ENCODE measurements around the gene MARCHF3. TPM values are rescaled to one million over a fixed set of nuclear protein-coding genes. Genes with fewer than 3 reads are reported as not detected.

Gene MARCHF3
- total RNA-seq, 1 experiment from 2014 or later, result 0.61 TPM

GRCh38 chr5:127009784-127010183 is 20.6 kb downstream of the MARCHF3 start:
- Histone ChIP-seq H3K4me1 (no peaks in the 10 kb centered on the region), H3K36me3 (ENCODE audit: control insufficient read depth, insufficient read depth, low read length) (no peaks in the 10 kb centered on the region), H3K27me3 (replicated peaks; ENCODE audit: control insufficient read depth, insufficient read depth, low read length) (no peaks in the 10 kb centered on the region), H3K4me3 (ENCODE audit: low read depth, low read length) (no peak overlapping the region), H3K9me3 (no peaks in the 10 kb centered on the region; the same call in 1 of the 2 replicates)
- CTCF ChIA-PET, result no interaction called here
- BruUV-seq (replicated peaks), result no TSS peak
- TF ChIP-seq CTCF (IDR thresholded peaks at IDR 0.05; ENCODE audit: insufficient read depth in 1 of 2, low read depth in 1 of 2, low read length in 1 of 2, severe bottlenecking in 1 of 2, unreplicated experiment in 1 of 2), result no peak
- Mint-ChIP-seq H3K27ac (ENCODE audit: unreplicated experiment) (no peak overlapping the region), H3K4me1 (ENCODE audit: low read depth, unreplicated experiment) (no peaks in the 10 kb centered on the region), H3K9me3 (ENCODE audit: unreplicated experiment) (no peaks in the 10 kb centered on the region), H3K27me3 (ENCODE audit: insufficient read depth, unreplicated experiment) (no peaks in the 10 kb centered on the region), H3K4me3 (ENCODE audit: unreplicated experiment) (no peak overlapping the region), H3K36me3 (ENCODE audit: insufficient read depth, unreplicated experiment) (no peaks in the 10 kb centered on the region)
- no peak for DNase-seq
- intact Hi-C loops (cut with micrococcal nuclease; ENCODE audit: unreplicated experiment), result no loop called here
- POLR2A ChIA-PET, result no interaction called here

GRCh38 chr5:127008300-127008975 is 21.9 kb downstream of the MARCHF3 start:
- Histone ChIP-seq H3K36me3 (ENCODE audit: control insufficient read depth, insufficient read depth, low read length) (no peaks in the 10 kb centered on the region), H3K27me3 (replicated peaks; ENCODE audit: control insufficient read depth, insufficient read depth, low read length) (no peaks in the 10 kb centered on the region), H3K4me3 (ENCODE audit: low read depth, low read length) (no peak overlapping the region), H3K4me1 (no peaks in the 10 kb centered on the region), H3K9me3 (no peaks in the 10 kb centered on the region)
- H3K4me3 Mint-ChIP-seq (ENCODE audit: unreplicated experiment), result no peak overlapping the region
- no peak for TF ChIP-seq CTCF (IDR thresholded peaks at IDR 0.05; ENCODE audit: insufficient read depth in 1 of 2, low read depth in 1 of 2, low read length in 1 of 2, severe bottlenecking in 1 of 2, unreplicated experiment in 1 of 2)
- ChIA-PET CTCF (no interaction called here), POLR2A (no interaction called here)
- H3K4me1 Mint-ChIP-seq (ENCODE audit: low read depth, unreplicated experiment), result no peaks in the 10 kb centered on the region
- H3K9me3 Mint-ChIP-seq (ENCODE audit: unreplicated experiment), result no peaks in the 10 kb centered on the region
- DNase-seq, result no peak
- no peaks in the 10 kb centered on the region for H3K36me3 Mint-ChIP-seq (ENCODE audit: insufficient read depth, unreplicated experiment)
- no peak overlapping the region for H3K27ac Mint-ChIP-seq (ENCODE audit: unreplicated experiment)
- H3K27me3 Mint-ChIP-seq (ENCODE audit: insufficient read depth, unreplicated experiment), result no peaks in the 10 kb centered on the region
- no TSS peak for BruUV-seq (replicated peaks)
- intact Hi-C loops (cut with micrococcal nuclease; ENCODE audit: unreplicated experiment), result no loop called here

- H3K36me3 Mint-ChIP-seq (ENCODE audit: insufficient read depth, unreplicated experiment), result no peaks in the 10 kb centered on the region
- intact Hi-C loops (cut with micrococcal nuclease; ENCODE audit: unreplicated experiment), result no loop called here
- ChIA-PET POLR2A (no interaction called here), CTCF (no interaction called here)
- TF ChIP-seq CTCF (IDR thresholded peaks at IDR 0.05; ENCODE audit: insufficient read depth in 1 of 2, low read depth in 1 of 2, low read length in 1 of 2, severe bottlenecking in 1 of 2, unreplicated experiment in 1 of 2), result no peak
- H3K4me1 ChIP-seq, result no peaks in the 10 kb centered on the region
- no peaks in the 10 kb centered on the region for H3K9me3 ChIP-seq
- H3K4me3 Mint-ChIP-seq (ENCODE audit: unreplicated experiment), result no peak overlapping the region
- no peaks in the 10 kb centered on the region for H3K4me1 Mint-ChIP-seq (ENCODE audit: low read depth, unreplicated experiment)
- no peaks in the 10 kb centered on the region for H3K27me3 Mint-ChIP-seq (ENCODE audit: insufficient read depth, unreplicated experiment)
- H3K36me3 ChIP-seq (ENCODE audit: control insufficient read depth, insufficient read depth, low read length), result no peaks in the 10 kb centered on the region
- no peak overlapping the region for H3K27ac Mint-ChIP-seq (ENCODE audit: unreplicated experiment)
- BruUV-seq (replicated peaks), result no TSS peak
- no peaks in the 10 kb centered on the region for H3K27me3 ChIP-seq (replicated peaks; ENCODE audit: control insufficient read depth, insufficient read depth, low read length)
- H3K9me3 Mint-ChIP-seq (ENCODE audit: unreplicated experiment), result no peaks in the 10 kb centered on the region
- no peak for DNase-seq
- no peak overlapping the region for H3K4me3 ChIP-seq (ENCODE audit: low read depth, low read length)
These were observed 22.8 kb downstream of the MARCHF3 start for GRCh38 chr5:127007522-127007921.
